Loucy (cell line): Measurements from ENCODE around the gene TTC24.

Experiments used
- H2AFZ ChIP-seq: fragments of 200-600 bp; sonication (generic); 2 replicates; pipeline ENCODE4 v1.6.0; 2016; ENCODE audit warnings: antibody characterized with exemption, mild to moderate bottlenecking, low read length, moderate library complexity
- H3F3A ChIP-seq: fragments of 200-600 bp; 2 replicates; pipeline ENCODE4 v1.6.0; 2016; ENCODE audit warnings: antibody characterized with exemption, low read depth, mild to moderate bottlenecking
- H3K27me3 ChIP-seq: fragments of 200-600 bp; sonication (generic); 2 replicates; pipeline ENCODE4 v1.6.1; 2014; ENCODE audit warnings: low read length, mild to moderate bottlenecking; ENCODE audit not compliant: insufficient read depth, poor library complexity, severe bottlenecking
- H3K36me3 ChIP-seq: fragments of 200-600 bp; sonication (generic); 2 replicates; pipeline ENCODE4 v1.6.1; 2016; ENCODE audit warnings: low read length; ENCODE audit not compliant: insufficient read depth
- H3K4me1 ChIP-seq: fragments of 200-600 bp; sonication (generic); 2 replicates; pipeline ENCODE4 v1.5.1; 2014; ENCODE audit warnings: low read length, mild to moderate bottlenecking; ENCODE audit not compliant: insufficient read depth, poor library complexity, severe bottlenecking
- H3K4me2 ChIP-seq: fragments of 200-600 bp; sonication (generic); 2 replicates; pipeline ENCODE4 v1.6.0; 2014; ENCODE audit warnings: antibody characterized with exemption, low read length, low read depth, mild to moderate bottlenecking; ENCODE audit not compliant: poor library complexity, severe bottlenecking
- H3K4me3 ChIP-seq: fragments of 200-600 bp; sonication (generic); 2 replicates; pipeline ENCODE4 v1.5.1; 2014; ENCODE audit warnings: low read length, mild to moderate bottlenecking, mixed read lengths; ENCODE audit not compliant: poor library complexity, severe bottlenecking
- H3K79me2 ChIP-seq: fragments of 200-600 bp; sonication (generic); 2 replicates; pipeline ENCODE4 v1.6.1; 2014; ENCODE audit warnings: low read length; ENCODE audit not compliant: insufficient read depth
- H3K9ac ChIP-seq: fragments of 200-600 bp; sonication (generic); 2 replicates; pipeline ENCODE4 v1.6.0; 2014; ENCODE audit warnings: mild to moderate bottlenecking, low read depth, low read length, moderate library complexity; ENCODE audit not compliant: poor library complexity, severe bottlenecking
- H3K9me2 ChIP-seq: fragments of 200-600 bp; sonication (generic); replicated peaks from 2 replicates; pipeline ENCODE4 v1.6.1; 2016; ENCODE audit warnings: low read depth, low read length, mixed read lengths
- H3K9me3 ChIP-seq: fragments of 200-600 bp; sonication (generic); 2 replicates; pipeline ENCODE4 v1.6.1; 2014; ENCODE audit warnings: mild to moderate bottlenecking, antibody characterized with exemption, low read length, low read depth; ENCODE audit not compliant: insufficient read depth
- H4K20me1 ChIP-seq: fragments of 200-600 bp; sonication (generic); 2 replicates; pipeline ENCODE4 v1.6.0; 2014; ENCODE audit warnings: antibody characterized with exemption, low read length, mild to moderate bottlenecking; ENCODE audit not compliant: insufficient read depth, poor library complexity, severe bottlenecking
- CTCF ChIP-seq: fragments of 200-600 bp; sonication (generic); conservative IDR thresholded peaks from 2 replicates; pipeline ENCODE4 v1.5.1; 2014; ENCODE audit warnings: mild to moderate bottlenecking, antibody characterized with exemption, low read length
- EZH2phosphoT487 ChIP-seq: fragments of 200-600 bp; IDR thresholded peaks from 2 replicates; pipeline ENCODE4 v1.6.1; 2018; ENCODE audit warnings: antibody characterized with exemption, mild to moderate bottlenecking, moderate library complexity, borderline replicate concordance

TTC24 gene

GRCh38 chr1:156579472-156579871 is at the start of gene TTC24:
TTC24 (plus strand) TSS chr1:156579723; CDS start chr1:156581365, 1,642 bp downstream.
- Histone ChIP-seq H3K36me3 (no peaks in the 10 kb centered on the region), H3K4me1 (no peaks in the 10 kb centered on the region), H3K9me3 (no peaks in the 10 kb centered on the region), H3K27me3 (no peaks in the 10 kb centered on the region), H2AFZ (no peak within 1 kb of the TSS), H3K9me2 (no peaks in the 10 kb centered on the region), H3K4me2 (no peak within 1 kb of the TSS), H4K20me1 (no peaks in the 10 kb centered on the region), H3K9ac (no peak within 1 kb of the TSS), H3K4me3 (no peak within 1 kb of the TSS), H3F3A (no peaks in the 10 kb centered on the region), H3K79me2 (no peaks in the 10 kb centered on the region)
- no peak for TF ChIP-seq CTCF
- TF ChIP-seq EZH2phosphoT487: no peak

GRCh38 chr1:156530006-156530405 is 49.5 kb upstream of the TTC24 start:
- TF ChIP-seq EZH2phosphoT487: no peak
- no peak for TF ChIP-seq CTCF
- H3K9ac ChIP-seq: no peak overlapping the region
- no peaks in the 10 kb centered on the region for H3K9me2 ChIP-seq
- H3K4me2 ChIP-seq: no peak overlapping the region
- H3F3A ChIP-seq: no peaks in the 10 kb centered on the region; the same call in 1 of the 2 replicates
- H3K36me3 ChIP-seq: peaks cover 22% of the 10 kb centered on the region; the same call in 1 of the 2 replicates
- no peak overlapping the region for H2AFZ ChIP-seq
- no peaks in the 10 kb centered on the region for H3K79me2 ChIP-seq
- no peaks in the 10 kb centered on the region for H4K20me1 ChIP-seq
- no peak overlapping the region for H3K4me3 ChIP-seq
- no peaks in the 10 kb centered on the region for H3K9me3 ChIP-seq
- H3K27me3 ChIP-seq: no peaks in the 10 kb centered on the region
- peaks cover 32% of the 10 kb centered on the region for H3K4me1 ChIP-seq

GRCh38 chr1:156532374-156532773 is 47.1 kb upstream of the TTC24 start:
- H3K27me3 ChIP-seq: no peaks in the 10 kb centered on the region

More at GRCh38 chr1:156532374-156532773, 47.1 kb upstream of the TTC24 start:
- Histone ChIP-seq H3K4me1 (peaks cover 17% of the 10 kb centered on the region), H3K4me2 (no peak overlapping the region), H3K9me2 (no peaks in the 10 kb centered on the region), H3K4me3 (no peak overlapping the region), H3K9me3 (no peaks in the 10 kb centered on the region), H3K36me3 (peaks cover 27% of the 10 kb centered on the region; the same call in 1 of the 2 replicates), H3K9ac (no peak overlapping the region), H3F3A (no peaks in the 10 kb centered on the region), H2AFZ (no peak overlapping the region), H3K79me2 (no peaks in the 10 kb centered on the region), H4K20me1 (no peaks in the 10 kb centered on the region)
- no peak for TF ChIP-seq EZH2phosphoT487
- TF ChIP-seq CTCF: no peak
